ENCODE measurements around the gene MAP3K15. TPM values are rescaled to one million over a fixed set of nuclear protein-coding genes. Genes with fewer than 3 reads are reported as not detected.

MAP3K15 gene
- total and polyA plus RNA-seq, 10 of the 15 experiments (the other 5 are each of a cell fraction or from before 2014, with no cell fraction given) = 0.03 to 0.16 TPM; not detected in 8

DNA sequence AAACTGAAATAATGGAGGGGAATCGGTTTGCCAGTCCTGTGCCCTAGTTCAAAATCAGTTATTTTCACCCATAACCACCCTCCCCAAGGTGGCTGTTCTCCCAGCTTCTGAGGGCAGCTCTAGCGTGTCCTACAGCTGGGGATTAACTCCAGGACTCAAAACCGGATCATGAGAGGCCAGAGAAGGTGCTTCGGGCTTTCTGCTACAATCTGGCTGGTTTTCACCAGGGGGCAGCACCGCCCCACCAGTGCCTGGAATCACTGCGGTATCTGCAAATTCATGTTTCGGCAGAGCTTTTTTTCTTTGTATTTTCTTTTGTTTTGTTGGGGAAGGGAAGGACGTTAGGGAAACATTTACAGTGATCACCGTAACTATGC lies 143.2 kb downstream of the MAP3K15 start (continued):
- peak; percentile 78 for TF ChIP-seq RAD21 (IDR thresholded peaks at IDR 0.05; ENCODE audit: insufficient read depth, low read depth, low read length)
- TF ChIP-seq HDAC6 (IDR thresholded peaks at IDR 0.05; ENCODE audit: unreplicated experiment) = no peak
- TF ChIP-seq ETV6 (conservative IDR thresholded peaks at IDR 0.05 in 1 of 2, IDR thresholded peaks at IDR 0.05 in 1 of 2; ENCODE audit: borderline replicate concordance in 1 of 2, low read depth in 1 of 2) = no peak
- TF ChIP-seq EP300 (IDR thresholded peaks at IDR 0.05; ENCODE audit: borderline replicate concordance in 1 of 2, control insufficient read depth in 1 of 2, low read depth in 2 of 2, low read length in 2 of 2) = no peak
- no peak for TF ChIP-seq FOXM1 (IDR thresholded peaks at IDR 0.05; ENCODE audit: low read depth, low read length)
- no peak for TF ChIP-seq CHD2 (IDR thresholded peaks at IDR 0.05; ENCODE audit: borderline replicate concordance, low read depth, low read length)
- TF ChIP-seq, protein P1, sequence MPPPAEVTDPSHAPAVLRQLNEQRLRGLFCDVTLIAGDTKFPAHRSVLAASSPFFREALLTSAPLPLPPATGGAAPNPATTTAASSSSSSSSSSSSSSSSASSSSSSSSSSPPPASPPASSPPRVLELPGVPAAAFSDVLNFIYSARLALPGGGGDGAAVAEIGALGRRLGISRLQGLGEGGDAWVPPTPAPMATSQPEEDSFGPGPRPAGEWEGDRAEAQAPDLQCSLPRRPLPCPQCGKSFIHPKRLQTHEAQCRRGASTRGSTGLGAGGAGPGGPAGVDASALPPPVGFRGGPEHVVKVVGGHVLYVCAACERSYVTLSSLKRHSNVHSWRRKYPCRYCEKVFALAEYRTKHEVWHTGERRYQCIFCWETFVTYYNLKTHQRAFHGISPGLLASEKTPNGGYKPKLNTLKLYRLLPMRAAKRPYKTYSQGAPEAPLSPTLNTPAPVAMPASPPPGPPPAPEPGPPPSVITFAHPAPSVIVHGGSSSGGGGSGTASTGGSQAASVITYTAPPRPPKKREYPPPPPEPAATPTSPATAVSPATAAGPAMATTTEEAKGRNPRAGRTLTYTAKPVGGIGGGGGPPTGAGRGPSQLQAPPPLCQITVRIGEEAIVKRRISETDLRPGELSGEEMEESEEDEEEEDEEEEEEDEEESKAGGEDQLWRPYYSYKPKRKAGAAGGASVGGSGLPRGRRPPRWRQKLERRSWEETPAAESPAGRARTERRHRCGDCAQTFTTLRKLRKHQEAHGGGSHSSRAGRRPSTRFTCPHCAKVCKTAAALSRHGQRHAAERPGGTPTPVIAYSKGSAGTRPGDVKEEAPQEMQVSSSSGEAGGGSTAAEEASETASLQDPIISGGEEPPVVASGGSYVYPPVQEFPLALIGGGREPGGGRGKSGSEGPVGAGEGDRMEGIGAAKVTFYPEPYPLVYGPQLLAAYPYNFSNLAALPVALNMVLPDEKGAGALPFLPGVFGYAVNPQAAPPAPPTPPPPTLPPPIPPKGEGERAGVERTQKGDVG (CRISPR knock-in tag; IDR thresholded peaks at IDR 0.05) = no peak
- TF ChIP-seq, protein P2, sequence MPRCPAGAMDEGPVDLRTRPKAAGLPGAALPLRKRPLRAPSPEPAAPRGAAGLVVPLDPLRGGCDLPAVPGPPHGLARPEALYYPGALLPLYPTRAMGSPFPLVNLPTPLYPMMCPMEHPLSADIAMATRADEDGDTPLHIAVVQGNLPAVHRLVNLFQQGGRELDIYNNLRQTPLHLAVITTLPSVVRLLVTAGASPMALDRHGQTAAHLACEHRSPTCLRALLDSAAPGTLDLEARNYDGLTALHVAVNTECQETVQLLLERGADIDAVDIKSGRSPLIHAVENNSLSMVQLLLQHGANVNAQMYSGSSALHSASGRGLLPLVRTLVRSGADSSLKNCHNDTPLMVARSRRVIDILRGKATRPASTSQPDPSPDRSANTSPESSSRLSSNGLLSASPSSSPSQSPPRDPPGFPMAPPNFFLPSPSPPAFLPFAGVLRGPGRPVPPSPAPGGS (IDR thresholded peaks at IDR 0.05; ENCODE audit: borderline replicate concordance, insufficient read depth, low read depth, low read length, poor library complexity, severe bottlenecking) = no peak
- TF ChIP-seq SMC3 (IDR thresholded peaks at IDR 0.05; ENCODE audit: borderline replicate concordance, low read length) = peak; percentile 58
- no peak for TF ChIP-seq LARP7 (IDR thresholded peaks at IDR 0.05)
- no peak for TF ChIP-seq HCFC1 (IDR thresholded peaks at IDR 0.05; ENCODE audit: low read length)
- TF ChIP-seq, protein P3, sequence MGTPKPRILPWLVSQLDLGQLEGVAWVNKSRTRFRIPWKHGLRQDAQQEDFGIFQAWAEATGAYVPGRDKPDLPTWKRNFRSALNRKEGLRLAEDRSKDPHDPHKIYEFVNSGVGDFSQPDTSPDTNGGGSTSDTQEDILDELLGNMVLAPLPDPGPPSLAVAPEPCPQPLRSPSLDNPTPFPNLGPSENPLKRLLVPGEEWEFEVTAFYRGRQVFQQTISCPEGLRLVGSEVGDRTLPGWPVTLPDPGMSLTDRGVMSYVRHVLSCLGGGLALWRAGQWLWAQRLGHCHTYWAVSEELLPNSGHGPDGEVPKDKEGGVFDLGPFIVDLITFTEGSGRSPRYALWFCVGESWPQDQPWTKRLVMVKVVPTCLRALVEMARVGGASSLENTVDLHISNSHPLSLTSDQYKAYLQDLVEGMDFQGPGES (IDR thresholded peaks at IDR 0.05) = no peak
- TF ChIP-seq ASH2L (IDR thresholded peaks at IDR 0.05; ENCODE audit: borderline replicate concordance, low read depth) = no peak
- TF ChIP-seq TBL1XR1 (IDR thresholded peaks at IDR 0.05; ENCODE audit: low read depth, low read length) = no peak
- no peak for TF ChIP-seq SREBF2 (IDR thresholded peaks at IDR 0.05; ENCODE audit: low read length)
- TF ChIP-seq POLR2AphosphoS2 (IDR thresholded peaks at IDR 0.05; ENCODE audit: low read depth, low read length) = no peak
- TF ChIP-seq TCF12 (IDR thresholded peaks at IDR 0.05; ENCODE audit: low read depth, low read length) = no peak
- TF ChIP-seq, protein P4, sequence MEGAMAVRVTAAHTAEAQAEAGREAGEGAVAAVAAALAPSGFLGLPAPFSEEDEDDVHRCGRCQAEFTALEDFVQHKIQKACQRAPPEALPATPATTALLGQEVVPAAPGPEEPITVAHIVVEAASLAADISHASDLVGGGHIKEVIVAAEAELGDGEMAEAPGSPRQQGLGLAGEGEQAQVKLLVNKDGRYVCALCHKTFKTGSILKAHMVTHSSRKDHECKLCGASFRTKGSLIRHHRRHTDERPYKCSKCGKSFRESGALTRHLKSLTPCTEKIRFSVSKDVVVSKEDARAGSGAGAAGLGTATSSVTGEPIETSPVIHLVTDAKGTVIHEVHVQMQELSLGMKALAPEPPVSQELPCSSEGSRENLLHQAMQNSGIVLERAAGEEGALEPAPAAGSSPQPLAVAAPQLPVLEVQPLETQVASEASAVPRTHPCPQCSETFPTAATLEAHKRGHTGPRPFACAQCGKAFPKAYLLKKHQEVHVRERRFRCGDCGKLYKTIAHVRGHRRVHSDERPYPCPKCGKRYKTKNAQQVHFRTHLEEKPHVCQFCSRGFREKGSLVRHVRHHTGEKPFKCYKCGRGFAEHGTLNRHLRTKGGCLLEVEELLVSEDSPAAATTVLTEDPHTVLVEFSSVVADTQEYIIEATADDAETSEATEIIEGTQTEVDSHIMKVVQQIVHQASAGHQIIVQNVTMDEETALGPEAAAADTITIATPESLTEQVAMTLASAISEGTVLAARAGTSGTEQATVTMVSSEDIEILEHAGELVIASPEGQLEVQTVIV (IDR thresholded peaks at IDR 0.05; ENCODE audit: borderline replicate concordance, partially characterized antibody) = no peak
- TF ChIP-seq, protein P5, sequence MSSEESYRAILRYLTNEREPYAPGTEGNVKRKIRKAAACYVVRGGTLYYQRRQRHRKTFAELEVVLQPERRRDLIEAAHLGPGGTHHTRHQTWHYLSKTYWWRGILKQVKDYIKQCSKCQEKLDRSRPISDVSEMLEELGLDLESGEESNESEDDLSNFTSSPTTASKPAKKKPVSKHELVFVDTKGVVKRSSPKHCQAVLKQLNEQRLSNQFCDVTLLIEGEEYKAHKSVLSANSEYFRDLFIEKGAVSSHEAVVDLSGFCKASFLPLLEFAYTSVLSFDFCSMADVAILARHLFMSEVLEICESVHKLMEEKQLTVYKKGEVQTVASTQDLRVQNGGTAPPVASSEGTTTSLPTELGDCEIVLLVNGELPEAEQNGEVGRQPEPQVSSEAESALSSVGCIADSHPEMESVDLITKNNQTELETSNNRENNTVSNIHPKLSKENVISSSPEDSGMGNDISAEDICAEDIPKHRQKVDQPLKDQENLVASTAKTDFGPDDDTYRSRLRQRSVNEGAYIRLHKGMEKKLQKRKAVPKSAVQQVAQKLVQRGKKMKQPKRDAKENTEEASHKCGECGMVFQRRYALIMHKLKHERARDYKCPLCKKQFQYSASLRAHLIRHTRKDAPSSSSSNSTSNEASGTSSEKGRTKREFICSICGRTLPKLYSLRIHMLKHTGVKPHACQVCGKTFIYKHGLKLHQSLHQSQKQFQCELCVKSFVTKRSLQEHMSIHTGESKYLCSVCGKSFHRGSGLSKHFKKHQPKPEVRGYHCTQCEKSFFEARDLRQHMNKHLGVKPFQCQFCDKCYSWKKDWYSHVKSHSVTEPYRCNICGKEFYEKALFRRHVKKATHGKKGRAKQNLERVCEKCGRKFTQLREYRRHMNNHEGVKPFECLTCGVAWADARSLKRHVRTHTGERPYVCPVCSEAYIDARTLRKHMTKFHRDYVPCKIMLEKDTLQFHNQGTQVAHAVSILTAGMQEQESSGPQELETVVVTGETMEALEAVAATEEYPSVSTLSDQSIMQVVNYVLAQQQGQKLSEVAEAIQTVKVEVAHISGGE (CRISPR knock-in tag; IDR thresholded peaks at IDR 0.05) = no peak
